NCI-H510A (cell line): ENCODE results near the gene ARHGEF28.

ENCODE experiments used
- DNase-seq: peaks from one replicate; lab custom pipeline; 2025; lab: John Stamatoyannopoulos, UW

Gene ARHGEF28

GRCh38 chr5:73783828-73784227, 157.8 kb downstream of the ARHGEF28 start:
- no peak for DNase-seq

- DNase-seq, result no peak
Observed at GRCh38 chr5:73786043-73786831, 160.2 kb downstream of the ARHGEF28 start.

GRCh38 chr5:73789851-73790281, 163.9 kb downstream of the ARHGEF28 start:
- DNase-seq, result no peak

- no peak for DNase-seq
Observed at GRCh38 chr5:73791389-73791788, 165.4 kb downstream of the ARHGEF28 start.

GRCh38 chr5:73792687-73793320, 166.8 kb downstream of the ARHGEF28 start:
- no peak for DNase-seq

- no peak for DNase-seq
Observed at GRCh38 chr5:73793911-73794310, 167.9 kb downstream of the ARHGEF28 start.

- no peak for DNase-seq
Observed at GRCh38 chr5:73796164-73797131, 170.5 kb downstream of the ARHGEF28 start.

- no peak for DNase-seq
Observed at GRCh38 chr5:73797132-73797510, 171.1 kb downstream of the ARHGEF28 start.

- DNase-seq, result no peak
Observed at GRCh38 chr5:73799401-73799972, 173.5 kb downstream of the ARHGEF28 start.

GRCh38 chr5:73801686-73802085, 175.7 kb downstream of the ARHGEF28 start:
- DNase-seq, result no peak

GRCh38 chr5:73805449-73805848, 179.5 kb downstream of the ARHGEF28 start:
- DNase-seq, result no peak

GRCh38 chr5:73808911-73809310, 182.9 kb downstream of the ARHGEF28 start:
- DNase-seq, result no peak

GRCh38 chr5:73810429-73810828, 184.4 kb downstream of the ARHGEF28 start:
- DNase-seq, result no peak

- no peak for DNase-seq
Observed at GRCh38 chr5:73812457-73812856, 186.5 kb downstream of the ARHGEF28 start.

GRCh38 chr5:73812962-73813588, 187.1 kb downstream of the ARHGEF28 start:
- no peak for DNase-seq

GRCh38 chr5:73814233-73814846, 188.3 kb downstream of the ARHGEF28 start:
- no peak for DNase-seq

- DNase-seq, result no peak
Observed at GRCh38 chr5:73815631-73816030, 189.6 kb downstream of the ARHGEF28 start.

- DNase-seq, result no peak
Observed at GRCh38 chr5:73816656-73817420, 190.8 kb downstream of the ARHGEF28 start.

GRCh38 chr5:73818357-73818756, 192.4 kb downstream of the ARHGEF28 start:
- no peak for DNase-seq

GRCh38 chr5:73820326-73820725, 194.3 kb downstream of the ARHGEF28 start:
- no peak for DNase-seq
